ENCODE results near the gene KCTD6.
A peak's percentile ranks its signal among the peaks of the same experiment; 100 is the strongest.

KCTD6 gene

DNA sequence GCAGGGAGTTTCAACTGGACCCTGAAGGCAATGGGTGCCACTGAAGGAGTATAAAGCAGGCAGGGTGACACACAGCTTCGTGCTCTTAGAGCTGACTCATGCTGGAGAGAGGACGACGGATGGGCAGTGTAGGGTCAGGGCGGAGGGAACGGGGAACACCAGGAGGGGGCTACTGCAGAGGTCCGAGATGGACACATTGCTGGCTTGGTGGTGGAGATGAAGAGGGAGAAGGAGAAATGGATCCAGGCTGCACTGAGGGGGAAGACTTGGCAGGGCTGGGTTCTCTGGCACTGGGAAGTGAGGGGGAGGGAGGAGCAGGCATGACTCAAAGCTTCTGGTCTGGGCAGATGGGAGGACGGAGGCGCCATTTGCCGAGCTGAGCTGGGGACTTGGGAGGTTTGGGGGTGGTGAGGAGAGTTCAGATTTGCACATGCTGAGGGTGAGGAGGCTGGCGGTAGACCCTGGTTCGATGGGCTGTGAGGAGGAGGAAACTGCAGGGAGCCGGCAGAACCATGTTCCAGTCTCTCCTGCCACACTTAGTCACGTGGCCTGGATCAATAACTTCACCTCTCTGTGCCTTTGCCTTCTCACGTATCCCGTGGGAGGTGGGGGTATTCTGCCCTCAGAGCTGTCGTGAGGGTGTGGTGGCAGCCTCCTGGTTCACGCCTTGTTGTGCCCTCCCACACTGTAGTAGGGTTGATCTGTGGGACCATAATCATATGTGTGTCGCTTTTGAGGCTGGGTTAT is 4.6 kb upstream of the KCTD6 start:
- Histone ChIP-seq H3K9ac (ENCODE audit: low read length) (no peak overlapping the region), H3K79me2 (ENCODE audit: control insufficient read depth, insufficient read depth, low read length, poor library complexity) (no peaks in the 10 kb centered on the region), H4K12ac (ENCODE audit: low read depth, low read length) (no peak overlapping the region), H3K14ac (ENCODE audit: low read length) (no peak overlapping the region), H3K4ac (ENCODE audit: low read depth, low read length) (no peak overlapping the region), H2BK120ac (ENCODE audit: insufficient read depth, low read length, poor library complexity) (no peak overlapping the region), H4K91ac (ENCODE audit: low read depth, low read length) (no peak overlapping the region), H3K27ac (ENCODE audit: low read depth, low read length) (no peak overlapping the region), H2AFZ (ENCODE audit: insufficient read depth, low read length, poor library complexity) (no peak overlapping the region), H4K8ac (ENCODE audit: low read depth, low read length) (no peak overlapping the region), H2BK5ac (ENCODE audit: low read depth, low read length, poor library complexity) (no peak overlapping the region), H2AK5ac (ENCODE audit: low read length) (no peak overlapping the region), H3K23ac (ENCODE audit: low read length) (no peak overlapping the region), H3K27me3 (ENCODE audit: insufficient read depth, low read length) (no peaks in the 10 kb centered on the region), H3K4me3 (ENCODE audit: low read depth, low read length) (no peak overlapping the region), H2BK12ac (ENCODE audit: low read length) (no peak overlapping the region), H3K36me3 (ENCODE audit: control insufficient read depth in 1 of 2, insufficient read depth in 2 of 2, low read length in 2 of 2) (no peaks in the 10 kb centered on the region), H3K4me1 (ENCODE audit: control insufficient read depth in 1 of 2, insufficient read depth in 2 of 2, low read length in 2 of 2) (peaks cover 6% of the 10 kb centered on the region in 2 experiments), H3K18ac (ENCODE audit: low read length) (no peak overlapping the region), H3K9me3 (ENCODE audit: insufficient read depth, low read depth, low read length) (no peaks in the 10 kb centered on the region), H3K4me2 (ENCODE audit: low read length) (no peak overlapping the region), H3K79me1 (ENCODE audit: low read length) (peaks cover 5% of the 10 kb centered on the region)
- WGBS (ENCODE audit: extremely low coverage, insufficient coverage, insufficient read length) = no CpG with 5 or more reads among the region's 18 CpGs
- DNase-seq = peak; percentile 7 to 40

GRCh38 chr3:58488967-58489366 is 2.9 kb upstream of the KCTD6 start:
- Histone ChIP-seq H4K91ac (ENCODE audit: low read depth, low read length) (no peak overlapping the region), H3K27me3 (ENCODE audit: insufficient read depth, low read length) (no peaks in the 10 kb centered on the region), H3K79me2 (ENCODE audit: control insufficient read depth, insufficient read depth, low read length, poor library complexity) (no peaks in the 10 kb centered on the region), H2BK120ac (ENCODE audit: insufficient read depth, low read length, poor library complexity) (no peak overlapping the region), H3K36me3 (ENCODE audit: control insufficient read depth in 1 of 2, insufficient read depth in 2 of 2, low read length in 2 of 2) (no peaks in the 10 kb centered on the region), H3K79me1 (ENCODE audit: low read length) (peaks cover 7% of the 10 kb centered on the region), H3K27ac (ENCODE audit: low read depth, low read length) (no peak overlapping the region), H2AK5ac (ENCODE audit: low read length) (no peak overlapping the region), H3K9me3 (ENCODE audit: insufficient read depth, low read depth, low read length) (no peaks in the 10 kb centered on the region), H3K14ac (ENCODE audit: low read length) (no peak overlapping the region), H3K4me2 (ENCODE audit: low read length) (no peak overlapping the region), H3K23ac (ENCODE audit: low read length) (no peak overlapping the region), H3K4me1 (ENCODE audit: control insufficient read depth in 1 of 2, insufficient read depth in 2 of 2, low read length in 2 of 2) (peaks cover 6 to 9% of the 10 kb centered on the region in 2 experiments), H3K4me3 (ENCODE audit: low read depth, low read length) (no peak overlapping the region), H2AFZ (ENCODE audit: insufficient read depth, low read length, poor library complexity) (no peak overlapping the region), H3K4ac (ENCODE audit: low read depth, low read length) (no peak overlapping the region), H2BK12ac (ENCODE audit: low read length) (no peak overlapping the region), H2BK5ac (ENCODE audit: low read depth, low read length, poor library complexity) (no peak overlapping the region), H4K12ac (ENCODE audit: low read depth, low read length) (no peak overlapping the region), H3K18ac (ENCODE audit: low read length) (no peak overlapping the region), H3K9ac (ENCODE audit: low read length) (no peak overlapping the region), H4K8ac (ENCODE audit: low read depth, low read length) (no peak overlapping the region)
- no peak for DNase-seq
- no CpG with 5 or more reads among the region's 2 CpGs for WGBS (ENCODE audit: extremely low coverage, insufficient coverage, insufficient read length)

GRCh38 chr3:58490860-58491501 is 915 bp upstream of the KCTD6 start:
- no peak overlapping the region for H3K23ac ChIP-seq (ENCODE audit: low read length)
- peak overlapping the region; percentile 53 for H4K91ac ChIP-seq (ENCODE audit: low read depth, low read length)
- no peak overlapping the region for H3K4ac ChIP-seq (ENCODE audit: low read depth, low read length)
- peak overlapping the region; percentile 19 for H3K18ac ChIP-seq (ENCODE audit: low read length)
- H2BK5ac ChIP-seq (ENCODE audit: low read depth, low read length, poor library complexity) = peak overlapping the region; percentile 4
- H3K27ac ChIP-seq (ENCODE audit: low read depth, low read length) = no peak overlapping the region
- no CpG with 5 or more reads among the region's 19 CpGs for WGBS (ENCODE audit: extremely low coverage, insufficient coverage, insufficient read length)
- H3K9me3 ChIP-seq (ENCODE audit: insufficient read depth, low read depth, low read length) = no peaks in the 10 kb centered on the region
- peaks cover 7% of the 10 kb centered on the region for H3K79me1 ChIP-seq (ENCODE audit: low read length)
- H3K14ac ChIP-seq (ENCODE audit: low read length) = peak overlapping the region; percentile 40
- no peak overlapping the region for H3K9ac ChIP-seq (ENCODE audit: low read length)
- no peaks in the 10 kb centered on the region for H3K36me3 ChIP-seq (ENCODE audit: control insufficient read depth in 1 of 2, insufficient read depth in 2 of 2, low read length in 2 of 2)
- H2BK120ac ChIP-seq (ENCODE audit: insufficient read depth, low read length, poor library complexity) = peak overlapping the region; percentile 4
- no peaks in the 10 kb centered on the region for H3K79me2 ChIP-seq (ENCODE audit: control insufficient read depth, insufficient read depth, low read length, poor library complexity)
- no peak overlapping the region for H2BK12ac ChIP-seq (ENCODE audit: low read length)
- H2AK5ac ChIP-seq (ENCODE audit: low read length) = no peak overlapping the region
- H3K4me3 ChIP-seq (ENCODE audit: low read depth, low read length) = no peak overlapping the region
- DNase-seq = peak; percentile 8 to 37
- peak overlapping the region; percentile 87 for H4K8ac ChIP-seq (ENCODE audit: low read depth, low read length)
- H3K4me1 ChIP-seq (ENCODE audit: control insufficient read depth in 1 of 2, insufficient read depth in 2 of 2, low read length in 2 of 2) = peaks cover 6 to 9% of the 10 kb centered on the region in 2 experiments
- no peaks in the 10 kb centered on the region for H3K27me3 ChIP-seq (ENCODE audit: insufficient read depth, low read length)
- peak overlapping the region; percentile 39 for H3K4me2 ChIP-seq (ENCODE audit: low read length)
- H2AFZ ChIP-seq (ENCODE audit: insufficient read depth, low read length, poor library complexity) = peak overlapping the region; percentile 54
- H4K12ac ChIP-seq (ENCODE audit: low read depth, low read length) = peak overlapping the region; percentile 23

DNA sequence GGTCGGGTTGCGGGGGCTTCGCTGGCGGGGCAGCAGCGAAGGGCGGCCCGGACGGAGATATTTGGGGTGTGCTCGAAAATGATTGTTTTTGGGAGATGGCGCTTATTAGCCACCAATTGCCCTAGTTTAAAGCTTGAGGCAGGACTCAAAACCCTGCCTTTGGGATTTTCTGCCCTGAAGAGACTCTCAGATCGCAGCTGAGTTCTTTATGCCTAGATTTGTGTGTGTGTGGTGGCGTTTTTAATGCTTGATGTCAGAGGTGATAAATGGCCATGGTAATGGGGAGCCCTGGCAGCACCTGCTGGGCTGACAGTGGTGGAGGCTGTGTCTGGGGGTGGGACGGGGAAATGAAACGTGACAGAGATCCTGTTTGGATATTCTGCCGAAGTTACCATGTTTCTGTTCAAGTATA is 604 bp downstream of the KCTD6 start:
- H3K27ac ChIP-seq (ENCODE audit: low read depth, low read length) = no peak overlapping the region

More for the DNA sequence above, 604 bp downstream of the KCTD6 start:
- H2BK5ac ChIP-seq (ENCODE audit: low read depth, low read length, poor library complexity) = no peak overlapping the region
- H3K4me3 ChIP-seq (ENCODE audit: low read depth, low read length) = peak overlapping the region; percentile 85
- peak overlapping the region; percentile 88 for H4K8ac ChIP-seq (ENCODE audit: low read depth, low read length)
- no peak overlapping the region for H2AK5ac ChIP-seq (ENCODE audit: low read length)
- H3K4ac ChIP-seq (ENCODE audit: low read depth, low read length) = peak overlapping the region; percentile 65
- peak overlapping the region; percentile 78 for H3K14ac ChIP-seq (ENCODE audit: low read length)
- peaks cover 7% of the 10 kb centered on the region for H3K79me1 ChIP-seq (ENCODE audit: low read length)
- H3K4me2 ChIP-seq (ENCODE audit: low read length) = peak overlapping the region; percentile 89
- no peaks in the 10 kb centered on the region for H3K79me2 ChIP-seq (ENCODE audit: control insufficient read depth, insufficient read depth, low read length, poor library complexity)
- peak overlapping the region; percentile 94 for H2AFZ ChIP-seq (ENCODE audit: insufficient read depth, low read length, poor library complexity)
- H3K36me3 ChIP-seq (ENCODE audit: control insufficient read depth in 1 of 2, insufficient read depth in 2 of 2, low read length in 2 of 2) = no peaks in the 10 kb centered on the region
- peak overlapping the region; percentile 63 for H4K12ac ChIP-seq (ENCODE audit: low read depth, low read length)
- H4K91ac ChIP-seq (ENCODE audit: low read depth, low read length) = peak overlapping the region; percentile 91
- WGBS (ENCODE audit: extremely low coverage, insufficient coverage, insufficient read length) = no CpG with 5 or more reads among the region's 15 CpGs
- H2BK120ac ChIP-seq (ENCODE audit: insufficient read depth, low read length, poor library complexity) = no peak overlapping the region
- H3K9me3 ChIP-seq (ENCODE audit: insufficient read depth, low read depth, low read length) = no peaks in the 10 kb centered on the region
- peak overlapping the region; percentile 81 for H3K18ac ChIP-seq (ENCODE audit: low read length)
- no peak overlapping the region for H2BK12ac ChIP-seq (ENCODE audit: low read length)
- H3K9ac ChIP-seq (ENCODE audit: low read length) = peak overlapping the region; percentile 51
- H3K27me3 ChIP-seq (ENCODE audit: insufficient read depth, low read length) = no peaks in the 10 kb centered on the region
- no peak overlapping the region for H3K23ac ChIP-seq (ENCODE audit: low read length)
- DNase-seq = peak in 1 of 2 donors; percentile 18
- H3K4me1 ChIP-seq (ENCODE audit: control insufficient read depth in 1 of 2, insufficient read depth in 2 of 2, low read length in 2 of 2) = peaks cover 6 to 9% of the 10 kb centered on the region in 2 experiments

Measured in trophoblast cell (in vitro differentiated cells and primary cell).